HUES48 (cell line): ENCODE results near the gene LCOR.

Source experiments
- H3K27ac ChIP-seq: one replicate; pipeline ENCODE4 v1.7.0; 2013; ENCODE audit warnings: low read depth, low read length, inconsistent platforms
- H3K27me3 ChIP-seq: 2 replicates; pipeline ENCODE4 v1.6.1; 2013; ENCODE audit warnings: mild to moderate bottlenecking, low read length; ENCODE audit not compliant: control insufficient read depth, insufficient read depth
- H3K36me3 ChIP-seq: 2 replicates; pipeline ENCODE4 v1.6.1; 2013; ENCODE audit warnings: low read length; ENCODE audit not compliant: control insufficient read depth, insufficient read depth
- H3K4me1 ChIP-seq: 2 replicates; pipeline ENCODE4 v1.6.1; 2013; ENCODE audit warnings: mild to moderate bottlenecking, low read length; ENCODE audit not compliant: control insufficient read depth, insufficient read depth
- H3K4me3 ChIP-seq: 2 replicates; pipeline ENCODE4 v1.5.1; 2013; ENCODE audit warnings: mild to moderate bottlenecking, low read depth, low read length
- H3K9ac ChIP-seq: 2 replicates; pipeline ENCODE4 v1.6.1; 2013; ENCODE audit warnings: mild to moderate bottlenecking, low read depth, low read length, moderate library complexity
- H3K9me3 ChIP-seq: 2 replicates; pipeline ENCODE4 v1.6.1; 2013; ENCODE audit warnings: low read length; ENCODE audit not compliant: control insufficient read depth, insufficient read depth

Gene LCOR

DNA sequence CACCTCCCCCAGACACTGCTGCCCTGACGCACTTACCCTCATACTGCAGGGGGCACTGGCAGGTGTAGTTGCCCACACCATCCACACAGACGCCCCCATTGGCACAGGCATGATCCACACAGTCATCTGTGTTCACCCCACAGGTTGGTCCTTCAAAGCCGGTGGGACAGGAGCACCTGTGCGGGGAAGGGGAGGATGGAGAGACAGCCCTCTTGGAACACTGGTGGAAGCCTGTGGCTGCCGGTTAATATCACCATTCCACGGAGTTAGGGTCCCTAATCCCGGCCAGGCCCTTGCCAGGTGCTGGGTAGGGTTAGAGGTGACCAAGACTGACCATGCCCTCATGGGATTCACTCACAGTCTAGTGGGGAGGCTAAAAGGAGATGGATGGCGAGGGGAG, 181.9 kb downstream of the LCOR start:
- Histone ChIP-seq H3K27ac (no peak overlapping the region), H3K36me3 (no peaks in the 10 kb centered on the region), H3K27me3 (no peaks in the 10 kb centered on the region), H3K9me3 (no peaks in the 10 kb centered on the region), H3K9ac (no peak overlapping the region), H3K4me3 (no peak overlapping the region), H3K4me1 (no peaks in the 10 kb centered on the region)

DNA sequence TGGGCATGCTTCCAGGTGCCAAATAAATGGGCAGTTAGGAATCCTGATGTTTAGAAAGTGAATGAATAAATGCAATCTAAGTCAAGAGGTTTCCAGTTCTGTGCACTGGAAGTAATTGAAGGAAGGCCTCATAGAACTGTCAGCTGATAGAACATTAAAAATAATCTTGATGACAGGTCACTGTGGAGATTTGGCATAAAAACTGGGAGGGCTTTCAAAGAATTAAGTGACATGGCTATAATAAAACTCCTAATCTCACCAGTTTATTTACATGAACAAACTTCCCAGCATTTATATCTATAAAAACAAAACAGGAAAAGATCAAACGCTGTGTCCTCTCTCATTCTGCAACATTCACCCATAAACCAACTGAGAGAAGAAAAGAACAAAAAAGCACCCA, 183.1 kb downstream of the LCOR start:
- H3K27ac ChIP-seq = no peak overlapping the region
- H3K36me3 ChIP-seq = no peaks in the 10 kb centered on the region
- H3K4me1 ChIP-seq = no peaks in the 10 kb centered on the region; the same call in 1 of the 2 replicates
- no peak overlapping the region for H3K9ac ChIP-seq
- no peak overlapping the region for H3K4me3 ChIP-seq
- no peaks in the 10 kb centered on the region for H3K9me3 ChIP-seq
- H3K27me3 ChIP-seq = no peaks in the 10 kb centered on the region

- no peaks in the 10 kb centered on the region for H3K9me3 ChIP-seq
- H3K4me3 ChIP-seq = no peak overlapping the region
- no peak overlapping the region for H3K9ac ChIP-seq
- peaks cover 4% of the 10 kb centered on the region; the same call in 1 of the 2 replicates for H3K4me1 ChIP-seq
- no peak overlapping the region for H3K27ac ChIP-seq
- H3K27me3 ChIP-seq = no peaks in the 10 kb centered on the region
- H3K36me3 ChIP-seq = no peaks in the 10 kb centered on the region
These were observed 184.8 kb downstream of the LCOR start for GRCh38 chr10:97016728-97017473.

DNA sequence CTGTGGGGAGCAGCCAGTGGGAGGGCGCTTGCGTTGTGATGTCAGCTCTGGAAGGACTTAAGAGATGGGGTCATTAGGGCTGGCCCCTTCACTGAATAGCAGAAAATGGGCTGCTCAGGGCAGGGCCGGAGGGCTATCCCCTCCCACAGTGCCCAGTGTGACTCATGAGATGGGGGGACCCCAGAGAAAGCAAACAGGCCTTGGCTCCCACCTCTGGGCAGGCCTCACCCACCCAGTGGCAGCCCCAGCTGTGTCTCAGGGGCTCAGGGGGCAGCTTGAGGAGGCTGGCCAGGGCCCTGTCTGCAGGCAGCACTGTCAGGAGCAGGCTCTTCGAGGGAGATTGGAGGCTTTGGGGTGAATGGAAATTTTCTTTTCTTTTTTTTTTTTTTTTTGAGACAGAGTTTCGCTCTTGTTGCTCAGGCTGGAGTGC, 185.4 kb downstream of the LCOR start:
- H3K4me1 ChIP-seq = peaks cover 4% of the 10 kb centered on the region; the same call in 1 of the 2 replicates
- no peak overlapping the region for H3K9ac ChIP-seq
- H3K4me3 ChIP-seq = no peak overlapping the region
- H3K9me3 ChIP-seq = no peaks in the 10 kb centered on the region
- no peaks in the 10 kb centered on the region for H3K27me3 ChIP-seq
- H3K36me3 ChIP-seq = no peaks in the 10 kb centered on the region
- H3K27ac ChIP-seq = no peak overlapping the region

GRCh38 chr10:97018251-97019212, 186.4 kb downstream of the LCOR start:
- H3K27me3 ChIP-seq = no peaks in the 10 kb centered on the region
- H3K36me3 ChIP-seq = no peaks in the 10 kb centered on the region
- H3K27ac ChIP-seq = no peak overlapping the region
- H3K4me1 ChIP-seq = peaks cover 4% of the 10 kb centered on the region; the same call in 1 of the 2 replicates
- no peak overlapping the region for H3K4me3 ChIP-seq
- no peak overlapping the region for H3K9ac ChIP-seq
- no peaks in the 10 kb centered on the region for H3K9me3 ChIP-seq

DNA sequence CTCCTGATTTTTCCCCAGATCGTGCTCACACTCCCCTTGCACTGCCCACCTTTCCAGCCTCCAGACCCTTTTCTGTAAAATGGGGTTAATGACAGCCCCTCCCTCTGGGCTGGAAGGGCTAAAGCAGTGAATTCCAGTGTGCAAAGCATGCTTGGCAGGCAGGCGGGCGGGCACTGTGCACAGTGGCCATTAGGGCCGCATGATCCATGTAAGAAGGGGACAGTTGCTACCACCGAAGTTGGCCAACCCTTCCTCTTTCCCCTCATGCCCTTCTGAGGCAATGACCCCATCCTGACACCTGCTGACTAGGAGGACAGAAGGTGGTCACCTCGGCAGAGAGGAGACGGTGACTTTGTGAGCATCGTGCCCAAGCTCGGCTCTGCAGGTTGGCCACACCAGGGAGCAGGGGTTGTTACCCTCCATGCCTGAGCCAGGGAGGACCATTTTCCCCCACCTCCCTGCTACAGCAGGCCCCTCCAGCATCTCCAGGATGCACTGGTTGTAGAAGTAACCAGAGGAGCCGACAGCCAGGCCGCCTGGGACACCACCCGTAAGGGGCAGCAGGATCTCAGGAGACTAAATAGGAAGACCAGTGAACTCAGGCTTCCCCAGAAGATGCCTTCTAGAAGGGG, 187.2 kb downstream of the LCOR start:
- H3K27ac ChIP-seq = no peak overlapping the region
- H3K9ac ChIP-seq = no peak overlapping the region
- no peak overlapping the region for H3K4me3 ChIP-seq
- peaks cover 4% of the 10 kb centered on the region; the same call in 1 of the 2 replicates for H3K4me1 ChIP-seq
- H3K27me3 ChIP-seq = no peaks in the 10 kb centered on the region
- H3K9me3 ChIP-seq = no peaks in the 10 kb centered on the region
- no peaks in the 10 kb centered on the region for H3K36me3 ChIP-seq

DNA sequence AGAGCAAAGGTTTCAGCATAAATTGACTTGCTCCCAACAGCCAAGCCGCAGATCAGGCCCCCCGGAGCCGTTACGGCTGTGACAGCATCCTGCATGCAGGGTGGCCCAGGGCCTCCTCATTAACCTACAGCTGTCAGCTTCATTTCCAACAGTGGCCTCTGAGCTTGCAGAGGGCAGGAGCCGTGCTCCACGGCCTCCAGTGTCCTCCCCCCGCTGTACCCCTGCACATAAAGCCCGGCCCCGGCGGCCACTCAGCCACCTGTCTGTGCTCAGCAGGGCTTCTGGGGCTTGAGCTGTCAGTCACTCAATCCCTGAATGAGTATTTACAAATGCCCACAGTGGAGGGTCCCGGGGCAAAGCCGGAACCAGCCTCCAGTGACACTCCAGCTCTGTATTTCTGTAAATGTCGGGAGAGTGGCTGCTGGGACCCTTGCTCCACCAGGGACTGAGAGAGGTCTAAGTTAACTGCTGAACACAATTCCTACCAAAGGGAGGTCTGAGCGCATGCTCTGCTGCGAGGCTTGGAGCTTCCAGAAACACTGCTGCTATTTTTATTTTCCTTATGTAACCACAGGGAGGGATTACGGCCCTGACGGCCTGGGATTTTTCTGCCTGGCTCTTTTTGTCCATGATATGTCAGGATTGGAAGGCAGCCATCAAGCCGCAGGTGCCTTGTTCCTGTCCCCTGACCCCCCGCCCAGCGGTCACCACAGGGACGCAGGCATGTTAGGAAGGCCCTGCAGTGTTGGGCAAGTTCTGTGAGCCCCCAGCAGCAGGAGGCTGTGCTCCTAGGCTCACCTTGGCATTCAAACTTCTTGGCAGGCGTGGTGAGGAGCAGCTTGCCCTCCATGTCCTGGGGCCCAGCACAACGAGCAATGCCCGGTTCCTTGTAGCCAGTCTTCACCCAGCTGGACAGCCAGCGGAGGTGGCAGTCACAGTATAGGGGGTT, 188.6 kb downstream of the LCOR start:
- no peaks in the 10 kb centered on the region for H3K9me3 ChIP-seq
- H3K4me3 ChIP-seq = no peak overlapping the region
- H3K9ac ChIP-seq = no peak overlapping the region
- H3K27ac ChIP-seq = peak overlapping the region; percentile 25
- no peaks in the 10 kb centered on the region for H3K27me3 ChIP-seq
- peaks cover 7% of the 10 kb centered on the region; the same call in 1 of the 2 replicates for H3K4me1 ChIP-seq
- H3K36me3 ChIP-seq = no peaks in the 10 kb centered on the region

- Histone ChIP-seq H3K4me1 (peaks cover 7% of the 10 kb centered on the region; the same call in 1 of the 2 replicates), H3K9ac (no peak overlapping the region), H3K36me3 (no peaks in the 10 kb centered on the region), H3K27me3 (no peaks in the 10 kb centered on the region), H3K4me3 (no peak overlapping the region), H3K9me3 (no peaks in the 10 kb centered on the region), H3K27ac (no peak overlapping the region)
These were observed 190.5 kb downstream of the LCOR start for GRCh38 chr10:97022616-97023015.

DNA sequence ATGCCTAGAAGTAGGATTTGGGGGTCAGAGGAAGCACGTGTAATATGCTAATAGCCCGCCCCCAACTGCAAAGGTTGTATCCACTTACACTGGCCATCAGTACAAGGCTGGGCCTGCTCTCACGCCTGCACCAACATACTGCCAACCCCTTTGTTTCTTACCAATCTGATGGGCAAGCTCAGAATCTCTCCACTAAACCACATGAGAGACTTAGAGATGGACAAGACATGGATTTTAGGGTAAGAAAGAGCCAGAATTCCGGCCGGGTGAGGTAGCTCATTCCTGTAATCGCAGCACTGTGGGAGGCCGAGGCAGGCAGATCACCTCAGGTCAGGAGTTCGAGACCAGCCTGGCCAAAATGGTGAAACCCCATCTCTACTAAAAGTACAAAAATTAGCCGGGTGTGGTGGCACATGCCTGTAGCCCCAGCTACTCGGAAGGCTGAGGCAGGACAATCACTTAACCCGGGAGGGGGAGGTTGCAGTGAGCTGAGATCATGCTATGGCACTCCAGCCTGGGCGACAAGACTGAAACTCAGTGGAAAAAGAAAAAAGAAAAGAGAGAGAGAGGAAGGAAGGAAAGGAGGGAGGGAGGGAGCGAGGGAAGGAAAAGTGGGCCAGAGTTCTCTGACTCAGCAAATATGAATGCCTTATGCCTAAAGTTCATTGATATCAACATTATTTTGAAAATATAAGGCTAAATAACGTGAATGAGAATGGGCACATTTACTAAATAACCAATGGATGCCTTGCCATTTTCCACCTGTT, 191.5 kb downstream of the LCOR start:
- no peaks in the 10 kb centered on the region for H3K36me3 ChIP-seq
- H3K9ac ChIP-seq = no peak overlapping the region
- H3K27ac ChIP-seq = no peak overlapping the region
- peaks cover 7% of the 10 kb centered on the region; the same call in 1 of the 2 replicates for H3K4me1 ChIP-seq
- H3K4me3 ChIP-seq = no peak overlapping the region
- H3K27me3 ChIP-seq = no peaks in the 10 kb centered on the region
- H3K9me3 ChIP-seq = no peaks in the 10 kb centered on the region
